HG02870 (cell line): ENCODE results near the gene FAM83G.
A peak's percentile ranks its signal among the peaks of the same experiment; 100 is the strongest.
"Not testable (repeated sequence)": the region's sequence is repeated elsewhere in the genome, so short reads cannot be mapped to it uniquely, and the experiment has no call there.

Source experiments
- ATAC-seq: cut with Tn5 transposase; IDR thresholded peaks from one replicate; pipeline ENCODE4 v1.9.1; 2021; ENCODE audit warnings: mild to moderate bottlenecking, moderate library complexity; ENCODE audit not compliant: unreplicated experiment

FAM83G gene

DNA sequence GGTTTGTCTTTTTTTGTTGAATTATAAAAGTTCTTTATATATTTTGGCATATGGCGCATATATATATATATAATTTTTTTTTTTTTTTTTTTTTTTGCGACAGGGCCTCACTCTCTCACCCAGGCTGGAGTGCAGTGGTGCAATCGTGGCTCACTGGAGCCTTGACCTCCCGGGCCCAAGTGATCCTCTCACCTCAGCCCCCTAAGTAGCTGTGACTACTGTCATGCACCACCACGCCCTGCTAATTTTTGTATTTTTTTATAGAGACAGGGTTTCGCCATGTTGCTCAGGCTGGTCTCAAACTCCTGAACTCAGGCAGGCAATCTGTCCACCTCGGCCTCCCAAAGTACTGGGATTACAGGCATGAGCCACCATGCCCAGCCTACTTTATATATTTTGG lies 82.0 kb downstream of the FAM83G start:
- ATAC-seq = not testable (repeated sequence)

GRCh38 chr17:18921912-18922451 lies 82.6 kb downstream of the FAM83G start:
- ATAC-seq = peak; percentile 67

DNA sequence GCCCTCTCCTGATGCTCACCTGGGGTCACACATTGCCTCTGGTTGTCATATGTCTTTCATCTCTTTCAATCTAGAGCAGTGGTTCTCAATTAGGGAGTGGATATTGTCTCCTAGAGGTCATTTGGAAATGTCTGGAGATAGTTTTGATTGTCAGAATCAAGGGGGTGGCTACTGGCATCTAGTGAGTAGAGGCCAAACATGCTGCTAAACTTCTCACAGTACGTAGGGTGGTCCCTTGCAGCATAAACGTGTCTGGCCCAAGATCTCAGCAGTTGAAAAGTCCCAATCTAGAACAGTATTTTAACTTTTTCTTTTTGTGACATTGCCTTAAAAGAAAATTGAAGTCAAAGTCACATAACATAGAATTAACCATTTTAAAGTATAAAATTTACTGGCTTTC lies 83.1 kb downstream of the FAM83G start:
- peak; percentile 6 for ATAC-seq

- no peak for ATAC-seq
Measured at GRCh38 chr17:18920911-18921441, 83.6 kb downstream of the FAM83G start.

GRCh38 chr17:18919963-18920362 lies 84.6 kb downstream of the FAM83G start:
- ATAC-seq = no peak
